Cardiac muscle cell (in vitro differentiated cells and primary cell): Measurements from ENCODE around the gene ZNF419. TPM values are rescaled to one million over a fixed set of nuclear protein-coding genes. Genes with fewer than 3 reads are reported as not detected.

Experiments used
- DNase-seq, 2 donors: peaks; one replicate each; pipeline versions ENCODE4 v3.0.0 to v3.0.0-alpha.2; 2010 to 2017; ENCODE audit warnings: low read depth in 1 of 2, low spot score in 1 of 2
- H3K27ac ChIP-seq: fragments of 200-600 bp; sonication (generic); 2 replicates; pipeline ENCODE4 v1.5.1; 2016
- H3K27me3 ChIP-seq: fragments of 200-600 bp; sonication (generic); 2 replicates; pipeline ENCODE4 v1.6.0; 2016; ENCODE audit warnings: control low read depth
- H3K36me3 ChIP-seq: fragments of 200-600 bp; sonication (generic); 2 replicates; pipeline ENCODE4 v1.5.1; 2016; ENCODE audit warnings: control low read depth
- H3K4me1 ChIP-seq: fragments of 200-600 bp; sonication (generic); 2 replicates; pipeline ENCODE4 v1.8.1; 2017; ENCODE audit warnings: low read depth, mild to moderate bottlenecking, mixed run types
- H3K4me3 ChIP-seq: fragments of 200-600 bp; sonication (generic); 2 replicates; pipeline ENCODE4 v1.5.1; 2016; ENCODE audit warnings: mild to moderate bottlenecking
- H3K9me3 ChIP-seq: fragments of 200-600 bp; sonication (generic); 2 replicates; pipeline ENCODE4 v1.5.1; 2017; ENCODE audit warnings: low read depth, mild to moderate bottlenecking, control low read depth
- CTCF ChIP-seq: IDR thresholded peaks from 2 replicates; pipeline ENCODE4 v1.5.1; 2012; ENCODE audit warnings: low read depth, mild to moderate bottlenecking, low read length
- polyA plus RNA-seq: library from polyadenylated mRNA; unstranded; fragments of >200 nt; fragmentation: Nextera tagmentation; extraction: Ambion mirVana; gene quantifications from 2 replicates; pipeline ENCODE4 v1.2.1, GENCODE V29; 2016
- total RNA-seq: library from RNA; depleted of rRNA; stranded (reverse); fragments of >200 nt; gene quantifications from 2 replicates; pipeline ENCODE4 v1.2.3, GENCODE V29; 2016

Gene ZNF419
- total and polyA plus RNA-seq, 2 experiments from 2014 or later = 15.8 to 36.2 TPM

GRCh38 chr19:57537953-57538547 is 50.5 kb downstream of the ZNF419 start:
- TF ChIP-seq CTCF = no peak
- H3K27me3 ChIP-seq = no peaks in the 10 kb centered on the region
- H3K4me3 ChIP-seq = no peak overlapping the region
- no peaks in the 10 kb centered on the region for H3K4me1 ChIP-seq
- peaks cover 23% of the 10 kb centered on the region for H3K36me3 ChIP-seq
- no peaks in the 10 kb centered on the region for H3K9me3 ChIP-seq
- no peak for DNase-seq
- H3K27ac ChIP-seq = no peak overlapping the region

Other genes with a start within 250 kb of the ZNF419 start
- 13.7 and 20.2 TPM in 2 replicates for gene ZNF805, start 247.1 kb upstream of the ZNF419 start, total RNA-seq
- 4.8 TPM in 2 replicates for gene ZNF805, start 247.1 kb upstream of the ZNF419 start, polyA plus RNA-seq
- 28.0 and 59.4 TPM in 2 replicates for gene ZNF460, start 207.3 kb upstream of the ZNF419 start, total RNA-seq
- 1.8 and 5.9 TPM in 2 replicates for gene ZNF460, start 207.3 kb upstream of the ZNF419 start, polyA plus RNA-seq
- 9.9 and 12.3 TPM in 2 replicates for gene ZNF543, start 167.3 kb upstream of the ZNF419 start, total RNA-seq
- 3.4 and 7.3 TPM in 2 replicates for gene ZNF543, start 167.3 kb upstream of the ZNF419 start, polyA plus RNA-seq
- gene ZNF304, start 136.5 kb upstream of the ZNF419 start, total RNA-seq = 8.0 and 9.0 TPM in 2 replicates
- 6.2 and 6.7 TPM in 2 replicates for gene ZNF304, start 136.5 kb upstream of the ZNF419 start, polyA plus RNA-seq
- gene TRAPPC2B, start 124.2 kb upstream of the ZNF419 start, total RNA-seq = 15.1 and 26.4 TPM in 2 replicates
- 34.6 and 39.3 TPM in 2 replicates for gene TRAPPC2B, start 124.2 kb upstream of the ZNF419 start, polyA plus RNA-seq
- gene ZNF547, start 124.2 kb upstream of the ZNF419 start, total RNA-seq = 1.8 and 7.2 TPM in 2 replicates
- 0.65 and 0.66 TPM in 2 replicates for gene ZNF547, start 124.2 kb upstream of the ZNF419 start, polyA plus RNA-seq
- gene ZNF548, start 97.9 kb upstream of the ZNF419 start, total RNA-seq = 37.9 and 38.2 TPM in 2 replicates
- gene ZNF548, start 97.9 kb upstream of the ZNF419 start, polyA plus RNA-seq = 11.4 and 15.9 TPM in 2 replicates
- 5.8 and 13.0 TPM in 2 replicates for gene ZNF17, start 76.6 kb upstream of the ZNF419 start, total RNA-seq
- 4.2 and 7.1 TPM in 2 replicates for gene ZNF17, start 76.6 kb upstream of the ZNF419 start, polyA plus RNA-seq
- 11.8 and 13.7 TPM in 2 replicates for gene ZNF749, start 52.4 kb upstream of the ZNF419 start, total RNA-seq
- 16.6 and 28.8 TPM in 2 replicates for gene ZNF749, start 52.4 kb upstream of the ZNF419 start, polyA plus RNA-seq
- 1.2 and 2.3 TPM in 2 replicates for gene VN1R1, start 30.6 kb upstream of the ZNF419 start, total RNA-seq
- gene VN1R1, start 30.6 kb upstream of the ZNF419 start, polyA plus RNA-seq = 2.9 and 4.1 TPM in 2 replicates
- 32.6 and 37.9 TPM in 2 replicates for gene ZNF772, start 10.2 kb upstream of the ZNF419 start, total RNA-seq
- gene ZNF772, start 10.2 kb upstream of the ZNF419 start, polyA plus RNA-seq = 11.3 and 13.6 TPM in 2 replicates
- 25.4 and 34.2 TPM in 2 replicates for gene ZNF773, start 12.2 kb downstream of the ZNF419 start, total RNA-seq
- 12.4 and 13.3 TPM in 2 replicates for gene ZNF773, start 12.2 kb downstream of the ZNF419 start, polyA plus RNA-seq
- gene ZNF549, start 39.6 kb downstream of the ZNF419 start, total RNA-seq = 5.0 and 7.5 TPM in 2 replicates
- 7.5 and 10.1 TPM in 2 replicates for gene ZNF549, start 39.6 kb downstream of the ZNF419 start, polyA plus RNA-seq
- gene ZNF550, start 72.1 kb downstream of the ZNF419 start, total RNA-seq = 42.6 and 62.4 TPM in 2 replicates
- gene ZNF550, start 72.1 kb downstream of the ZNF419 start, polyA plus RNA-seq = 9.8 and 9.9 TPM in 2 replicates
- 6.8 and 7.8 TPM in 2 replicates for gene ZNF416, start 91.2 kb downstream of the ZNF419 start, total RNA-seq
- 6.2 and 7.6 TPM in 2 replicates for gene ZNF416, start 91.2 kb downstream of the ZNF419 start, polyA plus RNA-seq
- 16.0 and 18.2 TPM in 2 replicates for gene ZIK1, start 96.4 kb downstream of the ZNF419 start, total RNA-seq
- gene ZIK1, start 96.4 kb downstream of the ZNF419 start, polyA plus RNA-seq = 11.7 and 13.9 TPM in 2 replicates
- 7.1 and 9.3 TPM in 2 replicates for gene ZNF530, start 112.1 kb downstream of the ZNF419 start, total RNA-seq
- 6.4 and 6.5 TPM in 2 replicates for gene ZNF530, start 112.1 kb downstream of the ZNF419 start, polyA plus RNA-seq
- gene ZNF134, start 126.5 kb downstream of the ZNF419 start, total RNA-seq = 55.0 and 76.0 TPM in 2 replicates
- 18.6 and 27.4 TPM in 2 replicates for gene ZNF134, start 126.5 kb downstream of the ZNF419 start, polyA plus RNA-seq
- 25.4 and 30.0 TPM in 2 replicates for gene ZNF211, start 145.4 kb downstream of the ZNF419 start, total RNA-seq
- 22.6 and 38.5 TPM in 2 replicates for gene ZNF211, start 145.4 kb downstream of the ZNF419 start, polyA plus RNA-seq
- not detected in 2 replicates for gene ZSCAN4, start 181.2 kb downstream of the ZNF419 start, total RNA-seq
- gene ZSCAN4, start 181.2 kb downstream of the ZNF419 start, polyA plus RNA-seq = not detected in 2 replicates
- gene ZNF551, start 194.2 kb downstream of the ZNF419 start, total RNA-seq = 9.9 and 11.8 TPM in 2 replicates
- 4.0 and 4.4 TPM in 2 replicates for gene ZNF551, start 194.2 kb downstream of the ZNF419 start, polyA plus RNA-seq
- gene ZNF154, start 221.5 kb downstream of the ZNF419 start, total RNA-seq = 14.0 and 20.1 TPM in 2 replicates
- 11.1 and 16.3 TPM in 2 replicates for gene ZNF154, start 221.5 kb downstream of the ZNF419 start, polyA plus RNA-seq
- 14.4 and 24.2 TPM in 2 replicates for gene ZNF671, start 239.9 kb downstream of the ZNF419 start, total RNA-seq
- 16.7 and 19.3 TPM in 2 replicates for gene ZNF671, start 239.9 kb downstream of the ZNF419 start, polyA plus RNA-seq